ENCODE measurements around the gene ATXN1. TPM values are rescaled to one million over a fixed set of nuclear protein-coding genes. Genes with fewer than 3 reads are reported as not detected.

ATXN1 gene
- total and polyA plus RNA-seq, 2 of the 8 experiments (the other 6 are each of a cell fraction or from before 2014, with no cell fraction given): 1.6 to 4.0 TPM

GRCh38 chr6:16670183-16670582, 91.1 kb downstream of the ATXN1 start:
- Histone ChIP-seq H3K56ac (replicated peaks; ENCODE audit: insufficient read length, low read depth, low read length) (no peak overlapping the region), H4K20me1 (replicated peaks in 1 of 2; ENCODE audit: control insufficient read depth in 1 of 2, insufficient read depth in 2 of 2, low read length in 2 of 2) (no peaks in the 10 kb centered on the region), H2AK5ac (ENCODE audit: low read depth, low read length) (no peak overlapping the region), H2BK12ac (ENCODE audit: low read depth, low read length) (no peak overlapping the region), H2BK20ac (ENCODE audit: low read length) (no peak overlapping the region), H3K14ac (ENCODE audit: insufficient read length) (no peak overlapping the region), H2AFZ (ENCODE audit: low read length) (no peak overlapping the region), H3K27ac (ENCODE audit: low read depth, low read length) (no peak overlapping the region), H4K5ac (ENCODE audit: insufficient read length, low read depth, low read length) (no peak overlapping the region), H3K9me3 (ENCODE audit: insufficient read depth in 2 of 2, low read depth in 1 of 2, low read length in 1 of 2) (no peaks in the 10 kb centered on the region), H3K23me2 (ENCODE audit: low read depth, low read length) (no peaks in the 10 kb centered on the region), H3K4ac (replicated peaks; ENCODE audit: insufficient read length, low read depth, low read length) (no peak overlapping the region), H2BK120ac (replicated peaks; ENCODE audit: low read depth, low read length) (no peak overlapping the region), H4K8ac (ENCODE audit: extremely low read depth, insufficient read depth, low read length) (no peak overlapping the region), H3K79me2 (ENCODE audit: control insufficient read depth in 1 of 2, insufficient read depth in 2 of 2, low read length in 2 of 2) (no peaks in the 10 kb centered on the region), H3K4me3 (ENCODE audit: extremely low read depth in 1 of 4, insufficient read depth in 2 of 4, low read depth in 3 of 4, low read length in 4 of 4) (no peak overlapping the region), H3K27me3 (replicated peaks in 1 of 4; ENCODE audit: control insufficient read depth in 3 of 4, extremely low read depth in 1 of 4, insufficient read depth in 3 of 4, low read length in 3 of 4) (no peaks in the 10 kb centered on the region), H2BK5ac (ENCODE audit: low read depth, low read length) (no peak overlapping the region), H2BK15ac (ENCODE audit: low read length) (no peak overlapping the region), H3K4me1 (replicated peaks in 1 of 4; ENCODE audit: control insufficient read depth in 3 of 4, insufficient read depth in 4 of 4, low read length in 3 of 4) (peaks cover 0 to 4% (median 2%) of the 10 kb centered on the region in 4 experiments; a peak in 2 of 7 replicates), H3K9ac (replicated peaks in 1 of 4; ENCODE audit: extremely low read depth in 1 of 4, low read depth in 3 of 4, low read length in 3 of 4) (no peak overlapping the region), H3K23ac (ENCODE audit: insufficient read length) (no peak overlapping the region), H3K4me2 (ENCODE audit: insufficient read depth in 1 of 2, low read depth in 2 of 2, low read length in 2 of 2) (no peak overlapping the region), H3K79me1 (ENCODE audit: low read depth, low read length) (no peaks in the 10 kb centered on the region), H3K18ac (ENCODE audit: extremely low read depth, low read length) (no peak overlapping the region), H4K91ac (replicated peaks; ENCODE audit: insufficient read length, low read length) (no peak overlapping the region), H3K36me3 (ENCODE audit: control insufficient read depth in 2 of 4, insufficient read depth in 4 of 4, low read length in 3 of 4) (no peaks in the 10 kb centered on the region)
- DNase-seq (ENCODE audit: low read depth in 1 of 2, low spot score in 2 of 2) (no peak), FAIRE-seq (no peak)
- ChIA-PET CTCF (ENCODE audit: partially characterized antibody) (no interaction called here), POLR2A (ENCODE audit: partially characterized antibody) (no interaction called here)
- WGBS, 2 experiments (ENCODE audit: extremely low coverage in 1 of 2, insufficient coverage in 1 of 2, insufficient read length in 1 of 2, insufficient replicate concordance in 2 of 2, low coverage in 1 of 2, low lambda C conversion rate in 2 of 2, missing lambda C conversion rate in 1 of 2): 89% methylated on average over 4 of the region's 4 CpGs; no CpG with 5 or more reads in 1 of the 2 experiments
- TF ChIP-seq CBX5 (IDR thresholded peaks at IDR 0.05; ENCODE audit: low read depth, low read length): no peak
- no peak for TF ChIP-seq CHD1 (IDR thresholded peaks at IDR 0.05; ENCODE audit: low read depth, low read length)
- TF ChIP-seq EZH2 (IDR thresholded peaks at IDR 0.05; ENCODE audit: low read depth, low read length, severe bottlenecking): no peak
- TF ChIP-seq CBX8 (IDR thresholded peaks at IDR 0.05; ENCODE audit: borderline replicate concordance, low read depth, low read length): no peak
- TF ChIP-seq CHD2 (IDR thresholded peaks at IDR 0.05; ENCODE audit: low read length): no peak
- no peak for TF ChIP-seq TBP (IDR thresholded peaks at IDR 0.05; ENCODE audit: low read depth, low read length)
- no peak for TF ChIP-seq ATF2 (IDR thresholded peaks at IDR 0.05; ENCODE audit: low read length)
- no peak for TF ChIP-seq GABPA (IDR thresholded peaks at IDR 0.05; ENCODE audit: borderline replicate concordance, insufficient read depth, low read length)
- no peak for TF ChIP-seq POLR2AphosphoS5 (IDR thresholded peaks at IDR 0.05; ENCODE audit: low read depth, low read length)
- TF ChIP-seq BCL11A (IDR thresholded peaks at IDR 0.05; ENCODE audit: low read depth in 2 of 2, low read length in 2 of 2): no peak
- no peak for TF ChIP-seq NANOG (IDR thresholded peaks at IDR 0.05; ENCODE audit: insufficient read depth, low read depth, low read length, poor library complexity, severe bottlenecking)
- no peak for TF ChIP-seq KDM4A (IDR thresholded peaks at IDR 0.05; ENCODE audit: low read depth, low read length, severe bottlenecking)
- TF ChIP-seq SIRT6 (IDR thresholded peaks at IDR 0.05; ENCODE audit: low read length): no peak
- no peak for TF ChIP-seq SP4 (IDR thresholded peaks at IDR 0.05; ENCODE audit: low read length)
